GM21447 (cell line): Measurements from ENCODE around the gene KISS1R.
A peak's percentile ranks its signal among the peaks of the same experiment; 100 is the strongest.

Experiments
- ATAC-seq: cut with Tn5 transposase; IDR thresholded peaks from one replicate; pipeline ENCODE4 v1.9.1; 2021; ENCODE audit not compliant: unreplicated experiment

KISS1R gene

DNA sequence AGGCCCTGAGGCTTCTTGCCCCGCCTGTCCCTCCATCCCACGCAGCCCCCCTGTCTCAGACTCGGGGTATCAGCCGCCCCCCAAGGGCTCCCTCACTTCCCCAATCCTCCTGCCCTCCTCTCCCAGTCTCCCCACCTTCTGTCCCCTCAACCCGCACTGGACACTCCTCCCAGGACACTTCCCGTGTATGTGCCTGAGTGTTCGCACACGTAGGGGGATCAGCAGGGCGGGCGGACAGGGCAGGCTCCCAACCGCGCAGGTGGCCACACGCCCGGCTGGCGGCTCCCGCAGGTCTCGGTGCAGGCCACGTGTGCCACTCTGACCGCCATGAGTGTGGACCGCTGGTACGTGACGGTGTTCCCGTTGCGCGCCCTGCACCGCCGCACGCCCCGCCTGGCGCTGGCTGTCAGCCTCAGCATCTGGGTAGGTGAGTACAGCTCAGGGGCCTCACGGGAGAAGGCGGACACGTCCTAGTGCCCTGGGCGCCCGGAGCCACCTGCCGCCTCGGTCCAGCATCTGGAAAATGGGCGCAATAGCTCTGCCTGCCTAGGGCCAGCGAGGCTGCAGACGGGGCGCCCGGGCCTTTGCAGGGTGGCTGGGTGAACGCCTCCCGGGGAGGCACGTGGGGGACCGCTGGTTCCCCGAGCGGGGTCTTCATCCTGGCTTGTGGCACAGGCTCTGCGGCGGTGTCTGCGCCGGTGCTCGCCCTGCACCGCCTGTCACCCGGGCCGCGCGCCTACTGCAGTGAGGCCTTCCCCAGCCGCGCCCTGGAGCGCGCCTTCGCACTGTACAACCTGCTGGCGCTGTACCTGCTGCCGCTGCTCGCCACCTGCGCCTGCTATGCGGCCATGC lies 2.3 kb downstream of the KISS1R start:
- no peak for ATAC-seq

DNA sequence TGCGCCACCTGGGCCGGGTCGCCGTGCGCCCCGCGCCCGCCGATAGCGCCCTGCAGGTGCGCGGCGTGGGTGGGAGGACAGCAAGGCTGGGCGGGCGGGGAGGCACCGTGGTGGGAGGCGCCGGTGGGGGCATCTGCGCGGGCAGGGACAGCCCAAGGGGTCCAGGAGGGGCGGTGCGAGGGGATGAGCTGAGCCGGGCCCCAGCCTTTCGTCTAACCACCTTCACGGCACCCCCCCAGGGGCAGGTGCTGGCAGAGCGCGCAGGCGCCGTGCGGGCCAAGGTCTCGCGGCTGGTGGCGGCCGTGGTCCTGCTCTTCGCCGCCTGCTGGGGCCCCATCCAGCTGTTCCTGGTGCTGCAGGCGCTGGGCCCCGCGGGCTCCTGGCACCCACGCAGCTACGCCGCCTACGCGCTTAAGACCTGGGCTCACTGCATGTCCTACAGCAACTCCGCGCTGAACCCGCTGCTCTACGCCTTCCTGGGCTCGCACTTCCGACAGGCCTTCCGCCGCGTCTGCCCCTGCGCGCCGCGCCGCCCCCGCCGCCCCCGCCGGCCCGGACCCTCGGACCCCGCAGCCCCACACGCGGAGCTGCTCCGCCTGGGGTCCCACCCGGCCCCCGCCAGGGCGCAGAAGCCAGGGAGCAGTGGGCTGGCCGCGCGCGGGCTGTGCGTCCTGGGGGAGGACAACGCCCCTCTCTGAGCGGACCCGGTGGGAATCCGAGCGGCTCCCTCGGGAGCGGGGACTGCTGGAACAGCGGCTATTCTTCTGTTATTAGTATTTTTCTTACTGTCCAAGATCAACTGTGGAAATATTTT lies 3.1 kb downstream of the KISS1R start:
- ATAC-seq, result no peak

DNA sequence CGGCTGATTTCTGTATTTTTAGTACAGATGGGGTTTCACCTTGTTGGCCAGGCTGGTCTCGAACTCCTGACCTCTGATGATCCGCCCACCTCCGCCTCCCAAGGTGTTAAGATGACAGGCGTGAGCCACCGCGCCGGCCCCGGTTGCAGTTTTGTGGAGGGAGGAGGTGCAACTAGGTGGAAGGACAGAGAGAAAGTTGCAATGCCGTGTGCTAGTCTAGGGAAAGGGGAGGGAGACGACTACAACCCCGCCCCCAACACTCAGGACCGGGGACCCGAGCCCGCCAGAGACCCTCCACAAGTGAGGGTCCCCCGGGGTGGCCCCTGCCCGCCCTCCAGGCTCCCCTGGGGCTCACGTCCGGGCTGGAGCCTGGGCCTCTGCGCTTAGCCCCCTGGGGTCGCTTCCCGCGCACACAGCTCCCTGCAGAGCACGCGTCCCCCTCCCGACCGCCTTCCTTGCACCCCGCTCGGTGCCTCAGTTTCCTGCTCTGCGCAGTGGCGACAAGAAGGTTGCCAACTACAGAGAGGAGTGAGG lies 7.5 kb downstream of the KISS1R start:
- ATAC-seq, result no peak

DNA sequence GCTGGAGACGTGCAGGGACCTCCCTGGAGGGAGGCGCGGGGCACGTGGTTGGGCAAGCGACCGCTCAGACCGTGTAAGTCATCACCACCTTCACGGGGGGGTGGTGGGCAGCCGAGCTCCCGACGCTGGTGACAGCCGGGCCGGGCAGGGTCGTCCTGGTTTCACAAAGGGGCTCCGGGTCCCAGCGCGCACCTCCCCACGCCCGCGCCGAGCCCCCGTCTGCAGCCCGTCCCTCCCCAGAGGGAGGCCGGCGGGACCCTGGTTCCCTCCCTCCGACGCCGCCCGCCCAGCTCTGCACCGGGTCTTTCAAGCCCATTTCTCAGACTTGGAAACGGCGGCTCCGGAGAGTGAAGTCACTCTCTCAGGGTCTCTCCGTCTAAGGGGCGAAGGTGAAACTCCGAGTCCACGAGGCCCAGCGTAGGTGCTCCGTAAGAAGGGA lies 8.0 kb downstream of the KISS1R start:
- ATAC-seq, result peak; percentile 38

DNA sequence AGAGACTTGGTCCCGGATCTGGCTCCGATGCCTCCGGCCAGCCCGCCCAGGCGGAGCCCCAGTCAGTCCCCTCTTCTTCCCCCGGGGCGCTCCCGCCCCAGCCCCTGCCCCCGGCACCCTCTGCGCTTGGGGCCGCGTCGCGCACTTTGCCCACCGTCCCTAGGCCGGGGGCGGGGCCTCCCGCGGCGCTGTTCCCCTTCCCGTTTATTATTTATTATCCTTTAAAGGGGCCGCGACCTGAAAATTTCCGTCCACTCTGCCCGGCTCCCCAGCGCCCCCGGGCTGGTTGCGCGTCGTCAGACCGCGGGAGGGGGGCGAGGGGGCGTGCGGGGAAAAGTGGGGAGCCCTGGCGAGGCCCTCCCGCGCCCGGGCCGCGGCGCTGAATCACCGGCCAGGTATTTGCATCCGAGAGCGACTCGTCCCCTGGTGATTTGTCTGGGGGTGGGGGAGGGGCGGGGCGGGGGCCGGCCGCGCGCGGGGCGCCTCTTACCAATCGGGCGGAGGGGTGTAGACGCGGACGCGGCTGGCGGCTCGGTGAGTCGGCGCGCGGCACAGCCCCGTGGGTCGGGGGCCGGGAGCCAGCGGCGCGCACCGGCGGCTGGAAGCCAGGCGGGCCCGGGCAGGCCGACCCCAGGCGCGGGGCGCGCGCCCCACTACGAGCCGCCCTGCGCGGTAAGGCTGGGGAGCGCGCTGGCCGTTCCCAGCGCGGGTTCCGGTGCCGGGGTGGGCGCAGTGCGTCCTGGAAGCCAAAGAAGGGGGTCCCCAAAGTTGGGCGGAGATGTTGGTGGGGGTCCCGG lies 8.6 kb downstream of the KISS1R start, which contains the start of gene ARID3A:
Gene ARID3A, plus strand, starts transcription at position 510 of the 797 bp plus-strand sequence. CDS start 3,494 bp downstream, outside the sequence.
- ATAC-seq, result peak; percentile 39

DNA sequence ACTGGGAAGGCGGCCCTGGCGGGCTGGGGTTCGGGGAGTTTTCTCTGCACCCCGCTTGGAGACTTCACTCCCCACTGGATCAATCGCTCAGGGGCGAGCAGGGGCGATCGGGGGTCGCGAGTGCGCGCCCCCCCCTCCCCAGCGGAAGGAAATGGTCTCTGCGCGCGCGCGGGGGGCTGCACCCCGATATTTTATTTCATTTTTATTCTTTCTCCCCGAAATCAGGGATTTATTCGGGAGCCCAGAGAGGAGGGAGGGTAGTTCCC lies 9.1 kb downstream of the KISS1R start:
- ATAC-seq, result no peak

DNA sequence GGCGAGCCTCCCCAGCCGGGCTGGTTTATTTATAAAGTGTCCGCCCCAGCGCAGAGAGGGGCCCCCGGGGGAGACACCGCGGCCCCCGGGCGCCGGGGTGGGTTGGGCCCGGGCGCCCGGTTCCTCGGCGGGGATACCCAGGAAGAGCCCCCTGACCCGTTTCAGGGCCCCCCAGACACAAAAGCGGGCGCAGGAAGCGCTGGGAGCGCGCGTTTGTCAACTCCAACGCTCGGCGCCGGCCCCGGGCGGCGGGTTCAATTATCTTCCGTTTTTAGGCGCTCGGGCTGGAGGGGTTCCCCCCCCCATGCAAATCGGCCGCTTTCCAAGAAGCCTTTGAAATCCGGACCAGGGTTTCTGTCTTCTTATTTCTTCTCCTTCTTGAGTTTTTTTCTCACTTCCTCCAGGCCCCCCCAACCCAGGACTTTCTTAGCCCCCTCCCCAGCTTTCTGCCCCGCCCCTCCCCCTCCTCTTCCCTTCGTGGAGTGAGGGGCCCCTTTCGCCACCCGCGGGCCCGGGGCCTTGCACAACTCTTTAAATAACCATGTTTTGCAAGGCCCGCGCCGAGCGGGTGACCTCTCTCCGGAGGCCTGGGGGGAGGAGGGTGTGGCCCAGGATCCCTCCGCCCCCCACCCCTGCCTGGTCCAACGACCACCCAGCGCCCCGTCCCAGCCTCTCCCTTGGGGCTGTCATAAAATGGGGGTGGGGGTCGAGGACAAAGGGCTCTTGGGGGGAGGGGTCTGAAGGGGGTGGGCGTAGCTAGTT lies 9.6 kb downstream of the KISS1R start:
- ATAC-seq, result no peak

DNA sequence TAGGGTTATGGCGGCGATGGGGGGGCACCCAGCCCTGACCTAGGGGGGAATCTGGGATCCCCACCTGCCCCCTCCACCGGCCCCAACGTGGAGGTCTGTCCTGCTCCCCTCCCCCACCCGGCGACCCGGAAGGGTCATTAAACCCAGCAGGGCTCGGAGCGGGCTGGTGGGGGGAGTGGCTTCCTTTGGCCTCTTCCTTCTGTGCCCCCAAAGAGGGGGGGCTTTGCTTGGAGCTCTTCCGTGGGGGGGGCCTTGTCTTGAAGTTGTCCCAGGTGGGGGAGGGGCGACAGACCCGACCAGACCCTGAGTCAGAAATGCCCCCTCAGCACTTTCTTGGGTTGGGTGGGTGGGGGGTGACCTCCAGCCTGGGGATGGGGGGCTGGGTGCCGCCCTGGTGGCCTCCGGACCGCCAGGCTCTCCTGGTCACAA lies 10.2 kb downstream of the KISS1R start:
- no peak for ATAC-seq

DNA sequence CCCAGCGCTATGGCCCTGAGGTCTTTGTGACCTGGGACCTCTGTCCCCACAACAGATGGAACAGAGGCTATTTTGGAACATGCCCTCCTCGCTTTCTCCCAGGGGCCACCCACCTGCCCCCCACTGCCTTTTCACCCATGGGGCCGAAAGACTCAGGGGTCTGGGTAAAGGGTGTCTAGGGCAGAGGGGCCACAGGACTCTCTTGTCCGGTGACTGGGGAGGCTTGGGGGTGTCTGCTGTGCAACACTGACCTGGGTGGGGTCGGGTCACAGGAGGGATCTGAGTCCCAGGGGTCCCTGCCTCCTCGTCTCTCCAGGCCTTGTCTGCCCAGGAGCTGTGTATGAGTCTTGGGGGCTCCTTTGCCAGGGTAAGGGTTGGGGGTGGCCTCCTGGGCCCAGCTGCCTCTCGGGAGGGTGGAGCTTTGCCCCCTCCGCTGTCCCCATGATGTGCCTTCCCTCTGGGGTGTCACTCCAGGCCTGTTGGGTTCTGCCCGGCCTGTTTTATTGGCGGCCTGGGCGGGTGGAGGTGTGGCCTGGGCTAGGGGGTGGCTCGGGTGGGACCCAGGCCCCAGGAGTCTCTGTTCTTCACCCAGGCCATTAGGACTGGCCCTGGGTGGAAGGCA lies 10.8 kb downstream of the KISS1R start:
- ATAC-seq, result no peak

DNA sequence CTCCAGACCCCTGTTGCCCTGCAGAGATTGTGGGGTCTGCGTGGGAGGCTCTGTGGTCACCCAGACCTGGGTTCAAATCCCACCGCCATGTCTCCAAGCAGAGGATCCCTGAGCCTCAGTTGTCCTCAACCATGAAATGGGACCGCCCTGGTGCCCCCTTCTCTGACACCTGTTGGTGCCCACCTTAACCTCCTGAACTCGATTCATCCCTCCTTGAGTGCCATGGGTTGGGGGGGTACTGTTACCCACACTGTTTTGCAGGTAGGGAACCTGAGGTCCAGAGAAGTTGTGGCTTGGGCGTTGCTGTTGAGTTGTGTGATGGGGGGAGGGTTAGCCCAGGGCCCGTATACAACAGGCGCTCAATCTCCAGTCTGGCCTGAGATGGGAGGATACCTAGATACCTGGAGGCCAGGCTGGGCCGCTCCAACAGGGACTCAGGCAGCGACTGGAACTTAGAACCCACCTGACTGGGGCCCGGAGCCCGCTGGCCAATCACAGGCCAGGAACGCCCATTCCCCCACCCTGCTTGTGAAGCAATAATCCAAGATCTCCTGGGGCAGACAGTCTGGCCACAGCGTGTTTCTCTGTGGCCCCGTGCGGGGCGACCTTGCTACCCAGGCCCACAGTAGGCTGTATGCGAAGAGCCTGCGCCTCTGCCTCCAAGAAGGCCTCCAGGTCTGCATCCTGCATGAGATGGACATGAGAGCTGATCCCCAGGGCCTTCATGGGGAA lies 11.5 kb downstream of the KISS1R start:
- ATAC-seq, result no peak

DNA sequence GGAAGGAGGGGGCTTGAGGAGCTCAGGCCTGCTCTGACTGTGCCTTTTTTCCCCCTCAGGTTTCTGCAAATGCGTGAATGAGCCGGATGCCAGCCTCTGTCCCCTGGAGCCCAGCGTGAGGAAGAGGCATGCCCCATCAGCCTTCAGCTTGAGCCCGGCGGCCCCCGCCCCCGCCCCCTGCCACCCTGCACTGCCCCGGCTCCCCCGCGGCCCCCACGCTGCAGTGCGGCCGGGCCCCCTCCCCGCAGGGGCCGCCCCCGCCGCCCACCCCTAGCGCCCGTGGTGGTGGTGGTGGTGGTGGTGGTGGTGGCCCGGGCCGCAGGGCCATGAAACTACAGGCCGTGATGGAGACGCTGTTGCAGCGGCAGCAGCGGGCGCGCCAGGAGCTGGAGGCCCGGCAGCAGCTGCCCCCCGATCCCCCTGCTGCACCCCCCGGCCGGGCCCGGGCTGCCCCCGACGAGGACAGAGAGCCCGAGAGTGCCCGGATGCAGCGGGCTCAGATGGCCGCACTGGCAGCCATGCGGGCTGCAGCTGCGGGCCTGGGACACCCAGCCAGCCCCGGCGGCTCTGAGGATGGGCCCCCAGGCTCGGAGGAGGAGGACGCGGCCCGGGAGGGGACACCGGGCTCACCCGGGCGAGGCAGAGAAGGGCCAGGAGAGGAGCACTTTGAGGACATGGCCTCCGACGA lies 12.2 kb downstream of the KISS1R start:
- no peak for ATAC-seq

DNA sequence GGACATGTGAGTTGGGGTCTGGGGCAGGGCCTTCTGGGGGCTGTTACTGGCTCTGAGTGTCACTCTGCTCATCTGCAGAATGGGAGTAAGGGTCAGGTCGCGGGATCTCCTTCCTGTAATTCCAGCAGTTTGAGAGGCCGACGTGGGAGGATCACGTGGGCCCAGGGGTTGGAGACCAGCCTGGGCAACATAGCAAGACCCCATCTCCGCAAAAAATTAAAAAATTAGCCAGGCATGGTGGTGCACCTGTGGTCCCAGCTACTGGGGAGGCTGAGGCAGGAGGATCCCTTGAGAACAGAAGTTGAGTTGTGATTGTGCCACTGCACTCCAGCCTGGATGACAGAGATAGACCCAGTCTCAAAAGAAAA lies 12.7 kb downstream of the KISS1R start:
- no peak for ATAC-seq

DNA sequence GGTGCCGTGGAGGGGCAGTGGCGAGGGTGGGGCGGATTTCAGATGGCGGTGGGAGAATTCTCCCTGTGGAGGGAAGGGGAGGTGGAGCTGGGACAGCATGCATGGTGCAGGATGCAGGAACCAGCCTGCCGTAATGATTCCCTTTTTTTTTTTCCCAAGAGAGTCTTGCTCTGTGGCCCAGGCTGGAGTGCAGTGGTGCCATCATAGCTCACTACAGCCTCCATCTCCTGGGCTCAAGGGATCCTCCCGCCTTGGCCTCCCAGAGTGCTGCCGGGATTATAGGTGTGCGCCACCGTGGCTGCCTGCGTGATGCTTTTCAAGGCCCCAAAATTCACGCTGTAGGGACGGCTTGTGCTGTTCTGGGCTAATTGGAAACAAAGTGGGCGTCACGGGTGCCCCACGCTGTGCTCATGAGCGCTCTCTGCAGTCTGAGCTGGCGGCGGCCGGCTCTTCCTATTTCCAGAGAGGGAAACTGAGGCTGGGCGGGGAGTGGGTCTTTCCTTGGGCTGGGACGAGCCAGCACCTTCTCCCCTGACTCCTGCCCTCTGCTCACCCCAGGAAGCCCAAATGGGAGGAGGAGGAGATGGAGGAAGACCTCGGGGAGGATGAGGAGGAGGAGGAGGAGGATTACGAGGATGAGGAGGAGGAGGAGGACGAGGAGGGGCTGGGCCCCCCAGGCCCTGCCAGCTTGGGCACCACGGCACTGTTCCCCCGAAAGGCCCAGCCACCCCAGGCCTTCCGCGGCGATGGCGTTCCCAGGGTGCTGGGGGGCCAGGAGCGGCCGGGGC lies 14.9 kb downstream of the KISS1R start:
- ATAC-seq, result no peak

DNA sequence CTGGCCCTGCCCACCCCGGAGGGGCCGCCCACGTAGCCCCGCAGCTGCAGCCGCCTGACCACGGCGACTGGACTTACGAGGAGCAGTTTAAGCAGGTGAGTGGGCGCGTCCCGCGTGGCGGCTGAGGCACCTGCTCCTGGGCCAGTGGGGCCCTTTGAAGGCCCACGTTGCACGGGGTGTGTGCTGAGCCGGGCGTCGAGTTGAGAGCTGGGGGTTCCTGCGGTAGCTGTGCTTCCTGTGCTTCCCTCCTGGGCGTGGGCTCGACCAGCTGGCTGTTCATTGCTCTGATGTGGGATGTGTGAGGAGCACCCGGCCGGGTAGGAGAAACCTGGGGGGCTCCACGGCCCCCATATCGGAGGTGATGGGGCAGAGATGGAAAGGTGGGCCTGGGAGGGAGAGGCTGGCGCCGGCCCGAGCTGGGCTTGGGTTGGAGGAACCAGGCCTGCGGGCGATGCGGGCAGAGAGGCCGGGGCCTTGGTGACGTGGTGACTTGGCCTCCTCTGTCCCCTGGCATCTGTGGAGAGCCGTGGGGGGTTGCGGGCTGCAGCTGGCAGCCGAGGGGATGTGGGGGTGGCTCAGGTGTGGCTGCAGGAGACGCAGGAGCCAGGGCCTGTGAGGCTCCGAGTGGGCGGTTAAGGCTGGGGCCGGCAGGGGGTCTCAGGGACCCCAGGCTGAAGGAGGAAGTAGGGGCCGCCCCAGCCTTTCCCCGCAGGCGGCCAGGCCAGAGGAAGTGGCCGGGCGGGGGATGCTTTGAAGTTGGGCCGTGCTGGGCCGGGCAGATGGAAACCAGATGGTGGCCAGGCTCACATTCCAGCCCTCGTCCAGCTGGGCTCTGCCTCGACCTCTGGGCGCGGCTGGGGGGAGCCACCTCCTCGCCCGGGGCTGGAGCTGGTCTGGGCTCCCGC lies 15.8 kb downstream of the KISS1R start:
- no peak for ATAC-seq

DNA sequence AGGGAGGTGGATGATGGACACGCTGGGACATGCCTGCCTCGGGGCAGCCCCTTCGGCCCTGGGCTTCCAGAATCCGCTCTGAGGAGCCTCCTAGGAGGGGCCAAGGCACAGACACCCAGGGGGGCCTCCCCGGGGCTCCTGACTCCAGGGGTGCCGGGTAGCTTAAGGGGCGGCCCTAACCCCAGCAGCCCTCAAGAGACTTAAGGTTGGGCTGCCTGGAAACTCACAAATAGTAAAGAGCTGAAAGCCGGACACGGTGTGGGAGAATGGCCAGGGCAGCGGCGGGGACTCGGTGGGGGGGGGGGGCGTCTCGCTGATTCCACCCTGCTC lies 16.4 kb downstream of the KISS1R start:
- no peak for ATAC-seq

DNA sequence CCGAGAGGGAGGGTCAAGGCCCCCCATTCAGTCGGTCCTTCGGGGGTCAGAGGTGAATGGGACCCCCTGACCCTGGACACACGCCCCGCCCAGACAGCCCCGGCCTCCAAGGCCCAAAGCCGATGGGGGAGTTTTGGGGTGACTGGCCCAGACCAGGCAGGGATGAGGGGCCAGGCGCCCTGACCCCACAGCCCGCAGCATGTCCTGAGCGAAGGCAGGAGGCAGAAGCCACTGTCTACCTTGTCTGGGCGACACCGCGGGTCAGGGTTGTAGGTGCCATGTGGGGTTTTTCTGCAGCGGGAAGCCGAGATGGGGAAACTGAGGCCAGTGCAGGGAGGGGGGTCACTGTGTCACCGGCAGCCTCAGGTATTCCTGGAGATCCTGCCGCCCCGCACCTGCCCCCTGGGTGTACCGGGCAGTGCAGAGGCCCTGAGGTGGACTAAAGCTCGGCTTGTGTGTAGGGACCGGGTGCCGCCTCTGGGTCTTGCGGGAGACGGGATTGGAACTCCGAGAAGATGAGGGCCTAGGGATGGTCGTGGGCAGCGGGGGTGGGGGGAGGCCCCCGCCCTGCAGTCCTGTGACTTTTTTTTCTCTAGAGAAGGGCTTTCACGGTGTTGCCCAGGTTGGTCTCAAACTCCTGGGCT lies 17.2 kb downstream of the KISS1R start:
- no peak for ATAC-seq
